Measurements from ENCODE around the gene ERCC2.

The ERCC2 gene

DNA sequence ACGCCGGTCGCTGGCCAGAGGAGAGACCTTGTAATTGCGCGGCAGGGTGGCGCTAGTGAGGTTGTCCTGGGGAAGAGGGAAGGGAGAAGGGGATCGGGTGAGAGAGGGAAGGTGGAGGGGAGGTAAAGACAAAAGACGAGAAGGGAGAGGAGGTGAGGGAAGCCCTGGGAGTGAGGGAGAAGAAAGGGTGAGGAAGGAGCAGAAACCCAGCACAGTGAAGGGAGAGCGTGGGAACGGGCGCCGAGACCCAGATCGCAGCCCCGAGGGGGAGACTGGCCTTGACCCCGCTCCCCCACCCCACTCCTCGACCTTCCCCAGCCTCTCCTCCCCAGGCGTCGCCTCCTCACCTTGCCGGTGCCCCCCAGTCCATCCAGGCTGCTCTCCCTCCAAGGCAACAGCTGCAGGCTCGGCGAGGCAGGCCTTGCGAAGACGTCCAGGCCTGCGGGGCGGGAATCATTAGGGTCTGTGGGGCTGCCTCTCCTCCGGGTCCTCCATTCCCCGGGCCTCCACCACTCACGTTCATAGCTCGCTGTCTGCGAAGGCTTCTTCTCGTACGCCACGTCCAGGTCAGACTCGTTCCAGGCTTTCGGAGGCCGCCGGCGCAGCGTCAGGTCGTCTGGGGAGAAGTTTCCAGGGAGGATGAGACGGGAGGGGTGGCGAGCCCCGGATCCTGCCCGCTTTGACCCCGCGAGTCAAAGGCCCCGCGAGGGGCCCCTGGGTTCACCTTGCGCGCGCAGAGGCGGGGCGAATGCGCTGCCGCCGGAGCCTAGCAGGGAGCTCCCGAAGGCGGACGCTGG is 25.6 kb upstream of the ERCC2 start:
- no peaks in the 10 kb centered on the region for H3K27me3 ChIP-seq (replicated peaks; ENCODE audit: control insufficient read depth, insufficient read depth, low read length)
- no peaks in the 10 kb centered on the region for H3K36me3 ChIP-seq (ENCODE audit: control insufficient read depth, insufficient read depth, low read length, severe bottlenecking)
- H3K9me3 ChIP-seq (ENCODE audit: control insufficient read depth, low read length), result no peaks in the 10 kb centered on the region
- peaks cover 8% of the 10 kb centered on the region for H3K4me1 ChIP-seq (ENCODE audit: control insufficient read depth, insufficient read depth, low read length)
- H3K9ac ChIP-seq (ENCODE audit: low read length), result no peak overlapping the region
- H3K4me3 ChIP-seq (ENCODE audit: low read length), result no peak overlapping the region
- DNase-seq (ENCODE audit: low read depth), result no peak

DNA sequence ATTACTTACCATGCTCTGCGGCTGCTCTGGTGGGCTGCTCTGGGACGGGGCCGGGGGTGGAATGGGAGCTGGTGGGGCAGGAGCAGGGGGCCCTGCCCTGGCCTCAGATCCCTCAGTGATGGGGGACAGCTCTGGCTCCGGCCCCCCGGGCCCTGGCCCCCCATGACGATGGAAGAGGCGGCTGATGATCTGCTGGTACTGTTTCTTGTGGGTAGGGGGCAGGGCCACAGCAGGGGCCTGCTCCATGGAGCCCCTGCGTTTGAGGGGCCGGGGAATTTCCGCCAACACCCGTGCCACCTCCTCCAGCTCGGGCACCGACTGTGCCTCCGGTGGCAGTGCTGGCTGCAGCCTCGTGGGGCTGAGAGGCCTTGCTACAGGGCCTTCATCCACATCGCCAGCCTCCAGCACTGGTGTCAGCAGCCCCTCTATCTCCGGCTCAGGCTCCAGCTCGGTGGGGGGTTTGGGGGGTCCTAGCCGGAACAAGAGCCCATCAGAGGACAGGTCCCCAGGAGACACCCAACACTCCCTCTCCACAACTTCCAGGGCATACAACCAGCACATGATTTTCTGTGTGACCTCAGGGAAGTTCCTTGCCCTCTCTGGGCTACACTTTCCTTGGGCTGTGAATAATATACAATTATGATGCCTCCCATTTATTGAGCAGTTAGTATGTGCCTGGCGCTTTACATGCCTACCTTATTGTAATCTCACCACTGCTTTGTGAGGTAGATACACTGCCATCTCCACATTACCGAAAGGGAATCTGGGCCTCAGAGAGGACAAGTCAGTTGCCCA is 21.7 kb upstream of the ERCC2 start:
- Histone ChIP-seq H3K4me1 (ENCODE audit: control insufficient read depth, insufficient read depth, low read length) (no peaks in the 10 kb centered on the region), H3K9ac (ENCODE audit: low read length) (no peak overlapping the region), H3K4me3 (ENCODE audit: low read length) (no peak overlapping the region), H3K27me3 (replicated peaks; ENCODE audit: control insufficient read depth, insufficient read depth, low read length) (no peaks in the 10 kb centered on the region), H3K36me3 (ENCODE audit: control insufficient read depth, insufficient read depth, low read length, severe bottlenecking) (no peaks in the 10 kb centered on the region), H3K9me3 (ENCODE audit: control insufficient read depth, low read length) (no peaks in the 10 kb centered on the region)
- no peak for DNase-seq (ENCODE audit: low read depth)

DNA sequence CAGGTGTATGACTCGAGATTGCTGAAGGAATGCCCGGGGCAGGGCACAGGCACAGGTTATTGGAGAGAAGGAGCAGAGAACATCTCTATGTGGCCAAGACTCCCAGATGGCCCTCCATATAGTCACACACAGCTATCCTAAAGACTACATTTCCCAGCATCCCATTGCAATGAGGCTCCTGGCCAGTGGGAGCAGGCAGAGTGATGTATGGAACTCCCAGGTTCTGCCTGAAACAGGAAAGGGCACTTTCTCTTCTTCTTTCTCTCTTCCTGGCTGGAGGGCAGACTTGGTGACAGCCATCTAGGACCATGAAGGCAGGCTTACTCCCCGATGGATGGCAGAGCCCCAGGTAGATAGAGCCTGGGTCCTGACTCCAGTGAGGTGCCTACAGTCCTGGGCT is 21.0 kb upstream of the ERCC2 start:
- Histone ChIP-seq H3K9me3 (ENCODE audit: control insufficient read depth, low read length) (no peaks in the 10 kb centered on the region), H3K4me3 (ENCODE audit: low read length) (no peak overlapping the region), H3K36me3 (ENCODE audit: control insufficient read depth, insufficient read depth, low read length, severe bottlenecking) (no peaks in the 10 kb centered on the region), H3K27me3 (replicated peaks; ENCODE audit: control insufficient read depth, insufficient read depth, low read length) (no peaks in the 10 kb centered on the region), H3K9ac (ENCODE audit: low read length) (no peak overlapping the region), H3K4me1 (ENCODE audit: control insufficient read depth, insufficient read depth, low read length) (peaks cover under 1% of the 10 kb centered on the region)
- no peak for DNase-seq (ENCODE audit: low read depth)

DNA sequence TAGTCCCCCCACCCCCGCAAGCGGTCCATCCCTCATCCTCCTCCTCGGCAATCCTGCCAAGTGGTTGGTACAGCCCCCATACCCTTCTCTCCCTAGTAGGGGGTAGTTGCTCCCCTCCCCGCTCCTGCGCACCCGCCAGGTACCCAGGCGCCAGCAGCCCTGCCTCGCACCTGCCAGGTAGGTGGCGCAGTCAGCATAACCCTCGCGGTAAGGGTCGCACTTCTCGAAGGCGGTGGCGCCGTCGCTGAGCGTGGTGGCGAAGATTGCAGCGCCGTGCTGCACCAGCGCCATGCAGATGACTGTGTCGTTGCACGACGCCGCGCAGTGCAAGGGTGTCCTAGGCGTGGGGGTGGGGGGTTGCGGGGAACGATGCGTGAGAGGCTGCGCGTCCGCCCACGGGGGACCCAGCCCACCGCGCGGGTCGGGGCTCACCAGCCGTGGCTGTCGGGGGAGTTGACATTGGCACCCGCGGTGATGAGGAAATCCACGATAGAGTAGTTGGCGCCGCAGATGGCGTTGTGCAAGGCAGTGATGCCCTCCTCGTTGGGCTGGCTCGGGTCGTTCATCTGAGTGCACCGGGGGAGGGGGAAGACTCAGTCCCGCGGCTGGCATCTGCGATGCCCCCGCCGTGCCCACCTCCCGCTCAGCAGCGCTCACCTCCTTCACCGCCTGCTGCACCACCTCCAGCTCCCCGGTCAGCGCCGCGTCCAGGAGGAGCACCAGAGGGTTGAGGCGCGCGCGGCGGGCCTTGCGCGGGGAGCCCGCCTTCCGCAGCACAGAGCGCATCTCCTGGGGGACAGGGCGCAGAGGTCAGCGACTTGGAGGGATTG is 15.2 kb upstream of the ERCC2 start:
- peaks cover 12% of the 10 kb centered on the region for H3K4me1 ChIP-seq (ENCODE audit: control insufficient read depth, insufficient read depth, low read length)
- peaks cover 6% of the 10 kb centered on the region for H3K27me3 ChIP-seq (replicated peaks; ENCODE audit: control insufficient read depth, insufficient read depth, low read length)
- H3K4me3 ChIP-seq (ENCODE audit: low read length), result peak overlapping the region; percentile 33
- no peaks in the 10 kb centered on the region for H3K36me3 ChIP-seq (ENCODE audit: control insufficient read depth, insufficient read depth, low read length, severe bottlenecking)
- H3K9me3 ChIP-seq (ENCODE audit: control insufficient read depth, low read length), result no peaks in the 10 kb centered on the region
- no peak for DNase-seq (ENCODE audit: low read depth)
- H3K9ac ChIP-seq (ENCODE audit: low read length), result no peak overlapping the region

DNA sequence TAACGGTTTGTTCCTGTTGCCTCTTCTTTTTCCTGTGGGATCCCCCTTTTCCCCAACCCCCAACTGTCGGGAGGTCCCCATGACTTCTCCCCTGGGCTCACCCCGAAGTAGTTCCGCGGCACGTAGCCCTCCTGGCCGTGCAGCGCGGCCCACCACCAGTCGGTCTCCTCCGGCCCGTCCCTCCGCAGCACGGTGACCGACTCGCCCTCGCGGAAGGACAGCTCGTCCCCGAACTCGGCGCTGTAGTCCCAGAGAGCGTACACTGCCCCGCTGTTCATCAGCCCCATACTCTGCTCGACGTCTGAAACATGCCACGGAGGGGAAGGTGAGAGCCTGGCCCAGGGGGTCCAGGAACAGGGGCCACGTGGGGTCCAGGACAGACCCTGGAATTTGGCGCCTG is 12.1 kb upstream of the ERCC2 start:
- Histone ChIP-seq H3K4me3 (ENCODE audit: low read length) (no peak overlapping the region), H3K9me3 (ENCODE audit: control insufficient read depth, low read length) (no peaks in the 10 kb centered on the region), H3K27me3 (replicated peaks; ENCODE audit: control insufficient read depth, insufficient read depth, low read length) (peaks cover 6% of the 10 kb centered on the region), H3K9ac (ENCODE audit: low read length) (no peak overlapping the region), H3K4me1 (ENCODE audit: control insufficient read depth, insufficient read depth, low read length) (peaks cover 24% of the 10 kb centered on the region), H3K36me3 (ENCODE audit: control insufficient read depth, insufficient read depth, low read length, severe bottlenecking) (no peaks in the 10 kb centered on the region)
- DNase-seq (ENCODE audit: low read depth), result no peak

DNA sequence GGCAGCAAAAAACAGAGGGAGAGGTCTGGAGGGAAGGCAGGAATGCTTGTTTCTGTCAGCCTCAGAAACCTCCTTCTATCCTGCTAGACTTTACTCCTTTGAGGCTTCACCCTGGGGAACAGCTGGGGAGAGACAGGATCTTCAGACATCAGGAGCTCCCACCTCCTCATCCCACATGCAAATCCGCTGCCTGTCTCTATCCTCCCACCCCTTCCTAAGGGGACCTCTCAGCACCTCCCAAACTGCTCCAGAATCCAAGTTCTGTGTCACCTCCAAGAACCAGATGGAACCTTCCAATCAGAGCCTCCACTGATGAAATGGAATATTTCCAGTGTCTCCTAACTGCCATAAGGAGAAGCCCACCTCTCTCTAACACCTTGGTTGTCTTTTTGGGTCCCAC is 9.7 kb upstream of the ERCC2 start:
- no peaks in the 10 kb centered on the region for H3K9me3 ChIP-seq (ENCODE audit: control insufficient read depth, low read length)
- H3K4me3 ChIP-seq (ENCODE audit: low read length), result no peak overlapping the region
- H3K9ac ChIP-seq (ENCODE audit: low read length), result peak overlapping the region; percentile 11
- no peak for DNase-seq (ENCODE audit: low read depth)
- H3K27me3 ChIP-seq (replicated peaks; ENCODE audit: control insufficient read depth, insufficient read depth, low read length), result peaks cover 2% of the 10 kb centered on the region
- no peaks in the 10 kb centered on the region for H3K36me3 ChIP-seq (ENCODE audit: control insufficient read depth, insufficient read depth, low read length, severe bottlenecking)
- peaks cover 17% of the 10 kb centered on the region for H3K4me1 ChIP-seq (ENCODE audit: control insufficient read depth, insufficient read depth, low read length)

DNA sequence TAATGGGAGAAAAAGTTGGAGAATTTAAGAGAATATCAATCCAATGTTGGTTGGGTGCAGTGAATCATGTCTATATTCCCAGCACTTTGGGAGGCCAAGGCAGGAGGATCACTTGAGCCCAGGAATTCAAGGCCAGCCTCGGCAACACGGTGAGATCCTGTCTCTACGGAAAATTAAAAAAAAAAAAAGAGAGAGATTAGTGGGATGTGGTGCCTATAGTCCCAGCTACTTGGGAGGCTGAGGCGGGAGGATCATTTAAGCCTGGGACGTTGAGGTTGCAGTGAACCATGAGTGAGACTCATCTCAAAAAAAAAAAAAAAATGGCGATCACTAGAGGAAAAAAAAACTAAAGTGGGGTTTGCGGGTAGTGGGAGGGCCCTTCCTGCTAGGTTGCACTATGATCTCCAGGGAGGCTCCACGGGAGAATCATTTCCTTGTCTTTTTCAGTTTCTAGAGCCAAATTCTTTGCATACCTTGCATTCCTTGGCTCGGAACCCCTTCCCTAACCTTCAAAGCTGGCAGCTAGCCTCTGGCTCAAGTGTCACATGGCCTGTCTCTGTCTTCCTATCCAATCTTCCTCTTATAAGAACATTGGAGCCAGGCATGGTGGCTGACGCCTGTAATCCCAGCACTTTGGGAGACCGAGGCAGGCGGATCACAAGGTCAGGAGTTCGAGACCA is 5.8 kb upstream of the ERCC2 start:
- DNase-seq (ENCODE audit: low read depth), result peak; percentile 67
- no peaks in the 10 kb centered on the region for H3K9me3 ChIP-seq (ENCODE audit: control insufficient read depth, low read length)
- H3K4me1 ChIP-seq (ENCODE audit: control insufficient read depth, insufficient read depth, low read length), result peaks cover 17% of the 10 kb centered on the region
- H3K36me3 ChIP-seq (ENCODE audit: control insufficient read depth, insufficient read depth, low read length, severe bottlenecking), result no peaks in the 10 kb centered on the region
- peak overlapping the region; percentile 70 for H3K9ac ChIP-seq (ENCODE audit: low read length)
- H3K27me3 ChIP-seq (replicated peaks; ENCODE audit: control insufficient read depth, insufficient read depth, low read length), result no peaks in the 10 kb centered on the region
- no peak overlapping the region for H3K4me3 ChIP-seq (ENCODE audit: low read length)

DNA sequence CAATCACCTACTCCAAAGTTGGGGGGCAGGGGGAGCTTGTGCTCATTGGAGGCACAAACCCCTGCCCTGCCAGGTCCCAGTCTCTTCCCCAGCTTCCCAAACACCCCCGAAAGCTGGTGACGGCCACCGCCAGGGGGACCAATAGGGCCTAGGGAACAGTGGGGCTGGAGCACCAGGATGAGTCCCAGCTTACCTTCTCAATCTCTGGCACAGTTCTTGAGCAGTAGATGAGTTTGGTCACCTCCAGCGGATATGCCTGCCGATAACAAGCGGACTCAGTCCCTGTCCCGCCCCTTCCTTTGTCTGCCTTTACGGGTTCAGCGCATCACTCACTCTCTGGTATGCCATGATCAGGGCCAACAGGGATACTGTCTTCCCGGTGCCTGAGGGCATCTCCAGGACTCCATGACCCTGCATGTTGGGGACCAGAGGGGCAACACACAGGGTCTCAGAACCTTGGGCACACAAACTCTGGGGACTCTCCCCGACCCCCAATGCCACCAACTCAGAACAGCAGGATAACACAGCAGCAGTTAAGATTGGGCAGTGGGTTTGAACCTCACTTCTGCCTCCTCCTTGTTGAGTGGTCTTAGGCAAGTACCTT is 1.5 kb downstream of the ERCC2 start:
- Histone ChIP-seq H3K9me3 (ENCODE audit: control insufficient read depth, low read length) (no peaks in the 10 kb centered on the region), H3K36me3 (ENCODE audit: control insufficient read depth, insufficient read depth, low read length, severe bottlenecking) (no peaks in the 10 kb centered on the region), H3K9ac (ENCODE audit: low read length) (no peak overlapping the region), H3K4me1 (ENCODE audit: control insufficient read depth, insufficient read depth, low read length) (peaks cover 4% of the 10 kb centered on the region), H3K27me3 (replicated peaks; ENCODE audit: control insufficient read depth, insufficient read depth, low read length) (no peaks in the 10 kb centered on the region), H3K4me3 (ENCODE audit: low read length) (peak overlapping the region; percentile 96)
- DNase-seq (ENCODE audit: low read depth), result no peak

DNA sequence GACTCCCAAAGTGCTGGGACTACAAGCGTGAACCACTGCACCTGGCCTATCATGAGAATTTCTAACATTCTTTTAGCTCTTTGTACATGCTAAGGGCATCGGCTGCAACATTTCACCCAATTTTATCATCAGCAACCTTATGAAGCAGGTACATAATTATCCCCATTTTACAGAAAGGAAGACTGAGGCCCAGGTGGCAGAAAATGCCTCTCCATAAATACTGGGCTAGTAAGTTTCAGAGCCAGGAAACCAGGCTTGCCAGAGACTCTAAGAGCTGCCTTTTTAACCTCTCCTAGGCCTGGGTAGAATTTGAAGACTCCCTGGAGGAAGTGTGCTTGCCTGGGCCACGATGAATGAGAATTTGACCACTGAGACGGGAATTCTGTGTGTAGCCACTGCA is 2.2 kb downstream of the ERCC2 start:
- Histone ChIP-seq H3K4me3 (ENCODE audit: low read length) (no peak overlapping the region), H3K27me3 (replicated peaks; ENCODE audit: control insufficient read depth, insufficient read depth, low read length) (no peaks in the 10 kb centered on the region), H3K4me1 (ENCODE audit: control insufficient read depth, insufficient read depth, low read length) (peaks cover 4% of the 10 kb centered on the region), H3K36me3 (ENCODE audit: control insufficient read depth, insufficient read depth, low read length, severe bottlenecking) (peaks cover under 1% of the 10 kb centered on the region), H3K9me3 (ENCODE audit: control insufficient read depth, low read length) (no peaks in the 10 kb centered on the region), H3K9ac (ENCODE audit: low read length) (no peak overlapping the region)
- no peak for DNase-seq (ENCODE audit: low read depth)

DNA sequence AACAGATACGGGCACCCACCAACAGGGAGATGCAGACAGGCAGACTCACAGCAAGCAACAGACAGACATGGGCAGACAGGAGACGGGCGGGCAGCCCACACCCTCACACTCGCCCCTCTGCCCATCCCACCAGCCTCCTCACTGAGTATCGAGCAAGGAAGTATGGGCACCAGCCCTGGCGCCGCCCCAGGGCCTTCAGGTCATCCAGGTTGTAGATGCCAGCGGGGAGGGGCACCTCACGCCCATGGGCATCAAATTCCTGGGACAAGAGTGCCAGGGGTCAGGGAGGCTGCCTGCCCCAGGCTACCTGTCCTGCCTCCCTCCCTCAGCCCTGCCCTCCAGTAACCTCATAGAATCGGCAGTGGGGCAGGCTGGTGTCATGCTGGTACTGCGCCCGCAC is 5.7 kb downstream of the ERCC2 start:
- H3K9ac ChIP-seq (ENCODE audit: low read length), result no peak overlapping the region
- no peaks in the 10 kb centered on the region for H3K4me1 ChIP-seq (ENCODE audit: control insufficient read depth, insufficient read depth, low read length)
- H3K27me3 ChIP-seq (replicated peaks; ENCODE audit: control insufficient read depth, insufficient read depth, low read length), result no peaks in the 10 kb centered on the region
- peaks cover 21% of the 10 kb centered on the region for H3K36me3 ChIP-seq (ENCODE audit: control insufficient read depth, insufficient read depth, low read length, severe bottlenecking)
- H3K4me3 ChIP-seq (ENCODE audit: low read length), result no peak overlapping the region
- H3K9me3 ChIP-seq (ENCODE audit: control insufficient read depth, low read length), result no peaks in the 10 kb centered on the region
- DNase-seq (ENCODE audit: low read depth), result no peak
